GM21529 (cell line): Measurements from ENCODE around the gene KIAA1755.
A peak's percentile ranks its signal among the peaks of the same experiment; 100 is the strongest.

Source experiments
- ATAC-seq: cut with Tn5 transposase; IDR thresholded peaks from one replicate; pipeline ENCODE4 v1.9.1; 2021; ENCODE audit not compliant: unreplicated experiment

The KIAA1755 gene

DNA sequence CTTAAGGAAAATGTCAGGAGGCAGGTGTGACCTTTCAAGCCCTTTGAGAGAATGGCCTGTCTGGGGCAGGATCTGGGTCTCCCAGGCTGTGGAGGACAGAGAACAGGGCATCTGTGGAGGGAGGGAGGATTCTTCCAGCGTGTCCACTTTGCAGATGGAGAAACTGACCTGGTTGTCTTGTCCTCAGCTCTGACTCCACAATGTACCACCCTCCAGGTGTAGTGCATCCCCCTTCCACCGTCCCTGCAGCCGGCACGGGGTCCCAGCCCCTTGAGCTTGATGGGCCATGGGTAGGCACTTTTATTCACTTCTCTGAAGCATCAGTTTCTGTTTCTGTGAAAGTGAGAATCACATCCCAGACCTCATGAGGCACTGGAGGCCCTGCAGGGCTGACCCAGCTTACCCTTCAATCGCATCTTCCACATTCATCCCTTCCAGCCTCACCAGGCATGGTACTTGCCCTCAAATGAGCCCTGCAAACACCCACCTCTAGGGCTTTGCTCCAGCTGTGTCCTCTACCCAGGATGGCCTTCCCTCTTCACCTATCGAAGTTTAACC lies 90.8 kb downstream of the KIAA1755 start:
- ATAC-seq = no peak

- ATAC-seq = no peak
Measured at GRCh38 chr20:38168791-38169589, 91.5 kb downstream of the KIAA1755 start.

GRCh38 chr20:38167851-38168760 lies 92.4 kb downstream of the KIAA1755 start:
- no peak for ATAC-seq

GRCh38 chr20:38167328-38167850 lies 93.1 kb downstream of the KIAA1755 start:
- no peak for ATAC-seq

- no peak for ATAC-seq
Measured at GRCh38 chr20:38166703-38167233, 93.8 kb downstream of the KIAA1755 start.

DNA sequence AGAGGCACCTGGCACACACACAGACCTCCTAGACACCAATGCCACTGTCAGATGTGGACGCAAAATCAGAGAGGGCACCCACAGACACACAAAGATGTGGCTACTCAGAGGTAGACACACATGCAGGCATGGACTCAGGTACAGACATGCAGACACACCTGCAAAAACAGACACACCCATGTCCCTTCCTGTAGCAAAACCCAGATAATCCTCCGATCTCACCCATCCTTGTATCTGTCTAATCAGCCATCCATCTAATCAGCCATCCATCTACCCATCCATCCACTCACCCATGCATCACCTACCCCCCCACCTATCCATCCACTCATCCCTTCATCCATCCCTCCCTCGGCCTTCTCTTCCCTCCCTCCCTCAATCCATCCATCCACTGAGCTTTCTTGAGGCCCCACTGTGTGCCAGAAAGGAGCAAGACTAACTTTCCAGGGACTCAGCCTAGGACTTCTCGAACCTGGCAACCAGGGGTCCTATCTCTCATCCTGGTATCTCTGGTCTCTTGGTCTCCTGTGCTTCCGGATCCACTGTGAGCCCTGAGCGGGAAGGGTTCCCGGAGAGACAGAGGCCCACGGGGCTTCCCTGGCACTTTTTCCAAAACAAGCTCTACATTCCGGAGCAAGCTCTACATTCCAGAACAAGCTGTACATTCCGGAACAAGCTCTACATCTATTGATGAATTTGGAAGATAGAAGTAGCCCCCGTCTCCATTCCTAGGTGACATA lies 94.4 kb downstream of the KIAA1755 start:
- ATAC-seq = no peak

- ATAC-seq = peak; percentile 82
Measured at GRCh38 chr20:38165089-38165965, 95.2 kb downstream of the KIAA1755 start, which contains the start of gene TGM2. Gene TGM2 (minus strand): TSS chr20:38165270. CDS start chr20:38165198, 72 bp downstream.

DNA sequence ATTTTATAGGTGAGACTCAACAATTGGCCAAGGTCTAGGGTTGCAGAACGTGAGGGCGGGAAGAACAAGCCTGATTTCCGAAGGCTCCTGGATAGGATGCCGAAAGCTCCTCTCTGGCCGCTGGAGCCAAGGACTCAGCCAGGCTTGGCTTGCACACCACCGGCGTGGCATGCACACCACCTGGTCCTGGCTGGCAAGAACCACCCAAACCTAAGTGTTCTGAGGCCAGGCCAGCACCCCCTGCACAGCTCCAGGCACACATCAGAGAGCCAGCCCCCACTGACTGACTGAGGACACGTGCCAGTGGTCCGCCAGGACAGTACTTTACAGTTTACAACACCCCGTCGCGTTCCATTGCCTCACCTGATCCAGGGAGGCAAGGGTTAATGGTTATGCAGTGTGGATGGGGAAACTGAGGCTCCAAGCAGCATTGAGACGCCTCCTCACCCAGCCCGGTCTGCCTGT lies 95.9 kb downstream of the KIAA1755 start:
- ATAC-seq = no peak

- no peak for ATAC-seq
Measured at GRCh38 chr20:38164069-38164468, 96.5 kb downstream of the KIAA1755 start.

DNA sequence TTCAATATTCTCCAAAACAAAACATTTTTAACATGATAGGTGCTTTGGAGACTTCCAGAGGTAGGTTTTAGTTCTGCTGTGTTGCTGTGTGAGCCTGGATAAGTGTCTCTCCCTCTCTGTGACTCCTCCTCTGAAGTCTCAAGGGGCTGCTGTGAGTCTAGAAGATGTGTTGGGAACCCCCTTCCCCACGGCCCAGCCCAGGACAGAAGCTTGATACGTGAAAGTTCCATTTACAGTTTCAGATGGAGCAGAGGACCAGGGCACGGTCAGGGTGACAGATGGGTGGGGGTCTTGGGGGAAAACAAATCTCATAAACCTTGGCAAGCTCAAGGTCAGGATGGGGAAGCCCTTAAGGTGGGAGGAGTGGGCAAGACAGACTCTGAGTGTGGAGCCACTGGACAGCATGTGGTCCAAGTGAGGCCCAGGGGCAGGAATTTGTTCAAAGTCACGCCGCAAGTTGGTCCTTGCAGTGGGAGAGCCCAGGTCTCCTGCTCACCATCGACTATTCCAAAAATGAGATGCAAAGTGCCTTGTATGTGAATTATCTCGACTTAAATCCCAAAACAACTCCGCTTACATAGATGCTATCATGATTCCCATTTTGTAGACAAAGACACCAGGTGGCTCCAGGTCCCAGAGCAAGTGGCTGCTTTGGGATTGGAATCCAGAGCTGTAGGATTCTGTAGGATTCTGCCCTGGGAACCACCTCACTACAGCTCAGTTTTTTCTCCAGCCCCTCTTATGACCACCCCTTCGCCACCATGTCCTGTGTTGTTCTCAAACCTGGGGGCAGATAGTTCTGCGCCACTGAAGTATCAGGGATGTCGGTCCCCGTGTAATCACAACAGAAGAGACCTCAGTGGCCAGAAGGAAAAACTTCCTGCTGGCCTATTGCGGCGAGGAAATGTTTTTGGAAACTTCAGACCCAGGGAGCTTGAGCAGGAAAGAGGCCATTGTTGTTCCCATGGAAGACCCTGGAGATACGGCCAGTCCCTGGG lies 97.4 kb downstream of the KIAA1755 start:
- ATAC-seq = no peak

- no peak for ATAC-seq
Measured at GRCh38 chr20:38162149-38162548, 98.4 kb downstream of the KIAA1755 start.

GRCh38 chr20:38161412-38161774 lies 99.1 kb downstream of the KIAA1755 start:
- no peak for ATAC-seq
